Astrocyte (in vitro differentiated cells and primary cell): ENCODE data around the gene VPS13C.

Source experiments
- CTCF ChIP-seq: IDR thresholded peaks from 2 replicates; pipeline ENCODE4 v1.5.1; 2011; ENCODE audit warnings: low read depth, mild to moderate bottlenecking, inconsistent platforms, low read length, moderate library complexity; ENCODE audit not compliant: insufficient read depth
- EZH2 ChIP-seq: IDR thresholded peaks from 2 replicates; pipeline ENCODE4 v1.6.1; 2012; ENCODE audit warnings: mild to moderate bottlenecking, low read length, inconsistent platforms; ENCODE audit not compliant: insufficient read depth

- no peak for TF ChIP-seq CTCF
- no peak for TF ChIP-seq EZH2
These were observed 153.1 kb downstream of the VPS13C start for GRCh38 chr15:61906961-61907752.
